GM19328 (cell line): ENCODE measurements around the gene MSANTD7.
"Not testable (repeated sequence)": the region's sequence is repeated elsewhere in the genome, so short reads cannot be mapped to it uniquely, and the experiment has no call there.

ENCODE experiments used
- ATAC-seq: cut with Tn5 transposase; IDR thresholded peaks from one replicate; pipeline ENCODE4 v1.9.1; 2021; ENCODE audit warnings: mild to moderate bottlenecking, moderate library complexity; ENCODE audit not compliant: unreplicated experiment

Gene MSANTD7

GRCh38 chr10:14837757-14838581 is at the start of gene MSANTD7, which contains the start of the genes CDNF and HSPA14:
MSANTD7 (plus strand) TSS chr10:14838306; CDS start chr10:14842285, 3,979 bp downstream.
CDNF (minus strand) TSS chr10:14838037; CDS start chr10:14837946, 91 bp downstream.
HSPA14 (plus strand) TSS chr10:14838306; CDS start chr10:14838403, 97 bp downstream.
- peak; percentile 95 for ATAC-seq

GRCh38 chr10:14798636-14799035 is 39.5 kb upstream of the MSANTD7 start:
- no peak for ATAC-seq

- no peak for ATAC-seq
Measured at GRCh38 chr10:14800397-14800796, 37.7 kb upstream of the MSANTD7 start.

- ATAC-seq, result no peak
Measured at GRCh38 chr10:14801723-14802122, 36.4 kb upstream of the MSANTD7 start.

- ATAC-seq, result no peak
Measured at GRCh38 chr10:14803827-14804226, 34.3 kb upstream of the MSANTD7 start.

- no peak for ATAC-seq
Measured at GRCh38 chr10:14806318-14806717, 31.8 kb upstream of the MSANTD7 start.

GRCh38 chr10:14810969-14811953 is 26.8 kb upstream of the MSANTD7 start:
- ATAC-seq, result no peak

GRCh38 chr10:14812271-14812670 is 25.8 kb upstream of the MSANTD7 start:
- ATAC-seq, result no peak

- ATAC-seq, result no peak
Measured at GRCh38 chr10:14815681-14816080, 22.4 kb upstream of the MSANTD7 start.

GRCh38 chr10:14816717-14817116 is 21.4 kb upstream of the MSANTD7 start:
- not testable (repeated sequence) for ATAC-seq

- no peak for ATAC-seq
Measured at GRCh38 chr10:14820010-14820774, 17.9 kb upstream of the MSANTD7 start.

- ATAC-seq, result no peak
Measured at GRCh38 chr10:14820775-14821154, 17.3 kb upstream of the MSANTD7 start.

- ATAC-seq, result no peak
Measured at GRCh38 chr10:14821635-14822375, 16.3 kb upstream of the MSANTD7 start.

GRCh38 chr10:14822879-14823755 is 15.0 kb upstream of the MSANTD7 start:
- ATAC-seq, result no peak

GRCh38 chr10:14823966-14824365 is 14.1 kb upstream of the MSANTD7 start:
- ATAC-seq, result no peak

- ATAC-seq, result no peak
Measured at GRCh38 chr10:14826076-14826829, 11.9 kb upstream of the MSANTD7 start.

- ATAC-seq, result no peak
Measured at GRCh38 chr10:14833106-14833505, 5.0 kb upstream of the MSANTD7 start.

GRCh38 chr10:14836208-14836607 is 1.9 kb upstream of the MSANTD7 start:
- ATAC-seq, result no peak
